GM23338 (cell line): ENCODE measurements around the gene SYT14.

Experiments
- EZH2 ChIP-seq: fragments of 200-600 bp; sonication (generic); IDR thresholded peaks from one replicate; pipeline ENCODE4 v1.8.0; 2017; ENCODE audit warnings: antibody characterized with exemption, mild to moderate bottlenecking, low read depth; ENCODE audit not compliant: unreplicated experiment
- EZH2phosphoT487 ChIP-seq: fragments of 200-600 bp; sonication (generic); IDR thresholded peaks from one replicate; pipeline ENCODE4 v1.8.1; 2018; ENCODE audit warnings: antibody characterized with exemption; ENCODE audit not compliant: unreplicated experiment
- JUNB ChIP-seq: IDR thresholded peaks from one replicate; pipeline ENCODE4 v1.6.1; 2016; ENCODE audit warnings: antibody characterized with exemption; ENCODE audit not compliant: unreplicated experiment
- POLR2AphosphoS5 ChIP-seq: IDR thresholded peaks from 2 replicates; pipeline ENCODE4 v1.6.1; 2016; ENCODE audit warnings: antibody characterized with exemption, low read depth
- TF ChIP-seq, protein P1 (sequence below): IDR thresholded peaks from one replicate; pipeline ENCODE4 v1.6.1; 2018; ENCODE audit warnings: antibody characterized with exemption; ENCODE audit not compliant: unreplicated experiment
- TF ChIP-seq, protein P2 (sequence below), 2 experiments: fragments of 200-600 bp in 1 of 2; sonication (generic) in 1 of 2; conservative IDR thresholded peaks; 2 replicates each; pipeline versions ENCODE4 v1.5.1 to v1.6.1; 2016 to 2017; ENCODE audit warnings: antibody characterized with exemption in 2 of 2, low read depth in 2 of 2, mild to moderate bottlenecking in 2 of 2, moderate library complexity in 1 of 2

DNA sequence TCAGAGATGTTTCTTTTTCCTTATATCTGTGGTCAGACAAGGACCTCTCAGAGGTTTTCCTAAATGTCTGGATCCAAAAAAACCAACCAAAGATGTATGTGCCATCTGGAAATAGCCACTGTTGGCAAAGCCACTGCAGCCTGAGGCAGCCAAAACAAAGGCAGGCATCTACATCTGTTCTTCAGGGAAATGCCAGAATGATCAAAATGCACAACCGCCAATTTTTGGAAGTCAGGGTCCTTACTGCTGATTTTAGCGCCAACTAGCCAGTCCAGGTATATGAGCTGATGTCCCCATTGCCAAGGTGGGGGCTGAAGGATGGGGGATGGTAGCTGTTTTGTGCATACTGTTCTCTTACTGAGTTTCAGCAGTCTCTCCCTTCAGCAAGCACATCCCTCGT lies 45.9 kb downstream of the SYT14 start:
- TF ChIP-seq, protein P1, sequence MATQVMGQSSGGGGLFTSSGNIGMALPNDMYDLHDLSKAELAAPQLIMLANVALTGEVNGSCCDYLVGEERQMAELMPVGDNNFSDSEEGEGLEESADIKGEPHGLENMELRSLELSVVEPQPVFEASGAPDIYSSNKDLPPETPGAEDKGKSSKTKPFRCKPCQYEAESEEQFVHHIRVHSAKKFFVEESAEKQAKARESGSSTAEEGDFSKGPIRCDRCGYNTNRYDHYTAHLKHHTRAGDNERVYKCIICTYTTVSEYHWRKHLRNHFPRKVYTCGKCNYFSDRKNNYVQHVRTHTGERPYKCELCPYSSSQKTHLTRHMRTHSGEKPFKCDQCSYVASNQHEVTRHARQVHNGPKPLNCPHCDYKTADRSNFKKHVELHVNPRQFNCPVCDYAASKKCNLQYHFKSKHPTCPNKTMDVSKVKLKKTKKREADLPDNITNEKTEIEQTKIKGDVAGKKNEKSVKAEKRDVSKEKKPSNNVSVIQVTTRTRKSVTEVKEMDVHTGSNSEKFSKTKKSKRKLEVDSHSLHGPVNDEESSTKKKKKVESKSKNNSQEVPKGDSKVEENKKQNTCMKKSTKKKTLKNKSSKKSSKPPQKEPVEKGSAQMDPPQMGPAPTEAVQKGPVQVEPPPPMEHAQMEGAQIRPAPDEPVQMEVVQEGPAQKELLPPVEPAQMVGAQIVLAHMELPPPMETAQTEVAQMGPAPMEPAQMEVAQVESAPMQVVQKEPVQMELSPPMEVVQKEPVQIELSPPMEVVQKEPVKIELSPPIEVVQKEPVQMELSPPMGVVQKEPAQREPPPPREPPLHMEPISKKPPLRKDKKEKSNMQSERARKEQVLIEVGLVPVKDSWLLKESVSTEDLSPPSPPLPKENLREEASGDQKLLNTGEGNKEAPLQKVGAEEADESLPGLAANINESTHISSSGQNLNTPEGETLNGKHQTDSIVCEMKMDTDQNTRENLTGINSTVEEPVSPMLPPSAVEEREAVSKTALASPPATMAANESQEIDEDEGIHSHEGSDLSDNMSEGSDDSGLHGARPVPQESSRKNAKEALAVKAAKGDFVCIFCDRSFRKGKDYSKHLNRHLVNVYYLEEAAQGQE = no peak
- TF ChIP-seq, protein P2, sequence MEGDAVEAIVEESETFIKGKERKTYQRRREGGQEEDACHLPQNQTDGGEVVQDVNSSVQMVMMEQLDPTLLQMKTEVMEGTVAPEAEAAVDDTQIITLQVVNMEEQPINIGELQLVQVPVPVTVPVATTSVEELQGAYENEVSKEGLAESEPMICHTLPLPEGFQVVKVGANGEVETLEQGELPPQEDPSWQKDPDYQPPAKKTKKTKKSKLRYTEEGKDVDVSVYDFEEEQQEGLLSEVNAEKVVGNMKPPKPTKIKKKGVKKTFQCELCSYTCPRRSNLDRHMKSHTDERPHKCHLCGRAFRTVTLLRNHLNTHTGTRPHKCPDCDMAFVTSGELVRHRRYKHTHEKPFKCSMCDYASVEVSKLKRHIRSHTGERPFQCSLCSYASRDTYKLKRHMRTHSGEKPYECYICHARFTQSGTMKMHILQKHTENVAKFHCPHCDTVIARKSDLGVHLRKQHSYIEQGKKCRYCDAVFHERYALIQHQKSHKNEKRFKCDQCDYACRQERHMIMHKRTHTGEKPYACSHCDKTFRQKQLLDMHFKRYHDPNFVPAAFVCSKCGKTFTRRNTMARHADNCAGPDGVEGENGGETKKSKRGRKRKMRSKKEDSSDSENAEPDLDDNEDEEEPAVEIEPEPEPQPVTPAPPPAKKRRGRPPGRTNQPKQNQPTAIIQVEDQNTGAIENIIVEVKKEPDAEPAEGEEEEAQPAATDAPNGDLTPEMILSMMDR (conservative IDR thresholded peaks at IDR 0.05; ENCODE audit: low read depth in 2 of 2) = no peak
- no peak for TF ChIP-seq EZH2phosphoT487
- no peak for TF ChIP-seq POLR2AphosphoS5
- TF ChIP-seq EZH2 = no peak
- no peak for TF ChIP-seq JUNB
